Subcutaneous adipose tissue (tissue), 4 donors: ENCODE measurements around the gene XRCC4. TPM values are rescaled to one million over a fixed set of nuclear protein-coding genes. Genes with fewer than 3 reads are reported as not detected.

Experiments
- total RNA-seq, 4 donors: library from RNA; depleted of rRNA; stranded (reverse); fragments of >200 nt; gene quantifications; one replicate each; pipeline ENCODE4 v1.1.0, GENCODE V29; 2016
- TF ChIP-seq, protein P1 (sequence below): fragments of 450-650 bp; IDR thresholded peaks from one replicate; pipeline ENCODE4 v1.5.1; 2016; ENCODE audit warnings: low read depth, mild to moderate bottlenecking, control low read depth, antibody characterized with exemption, moderate library complexity

Gene XRCC4
- total RNA-seq, 4 donors from 2014 or later, result 6.6 to 18.1 (median 13.5) TPM

- TF ChIP-seq, protein P1, sequence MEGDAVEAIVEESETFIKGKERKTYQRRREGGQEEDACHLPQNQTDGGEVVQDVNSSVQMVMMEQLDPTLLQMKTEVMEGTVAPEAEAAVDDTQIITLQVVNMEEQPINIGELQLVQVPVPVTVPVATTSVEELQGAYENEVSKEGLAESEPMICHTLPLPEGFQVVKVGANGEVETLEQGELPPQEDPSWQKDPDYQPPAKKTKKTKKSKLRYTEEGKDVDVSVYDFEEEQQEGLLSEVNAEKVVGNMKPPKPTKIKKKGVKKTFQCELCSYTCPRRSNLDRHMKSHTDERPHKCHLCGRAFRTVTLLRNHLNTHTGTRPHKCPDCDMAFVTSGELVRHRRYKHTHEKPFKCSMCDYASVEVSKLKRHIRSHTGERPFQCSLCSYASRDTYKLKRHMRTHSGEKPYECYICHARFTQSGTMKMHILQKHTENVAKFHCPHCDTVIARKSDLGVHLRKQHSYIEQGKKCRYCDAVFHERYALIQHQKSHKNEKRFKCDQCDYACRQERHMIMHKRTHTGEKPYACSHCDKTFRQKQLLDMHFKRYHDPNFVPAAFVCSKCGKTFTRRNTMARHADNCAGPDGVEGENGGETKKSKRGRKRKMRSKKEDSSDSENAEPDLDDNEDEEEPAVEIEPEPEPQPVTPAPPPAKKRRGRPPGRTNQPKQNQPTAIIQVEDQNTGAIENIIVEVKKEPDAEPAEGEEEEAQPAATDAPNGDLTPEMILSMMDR, result no peak
These were observed 18.0 kb downstream of the XRCC4 start for GRCh38 chr5:83095163-83095956.

DNA sequence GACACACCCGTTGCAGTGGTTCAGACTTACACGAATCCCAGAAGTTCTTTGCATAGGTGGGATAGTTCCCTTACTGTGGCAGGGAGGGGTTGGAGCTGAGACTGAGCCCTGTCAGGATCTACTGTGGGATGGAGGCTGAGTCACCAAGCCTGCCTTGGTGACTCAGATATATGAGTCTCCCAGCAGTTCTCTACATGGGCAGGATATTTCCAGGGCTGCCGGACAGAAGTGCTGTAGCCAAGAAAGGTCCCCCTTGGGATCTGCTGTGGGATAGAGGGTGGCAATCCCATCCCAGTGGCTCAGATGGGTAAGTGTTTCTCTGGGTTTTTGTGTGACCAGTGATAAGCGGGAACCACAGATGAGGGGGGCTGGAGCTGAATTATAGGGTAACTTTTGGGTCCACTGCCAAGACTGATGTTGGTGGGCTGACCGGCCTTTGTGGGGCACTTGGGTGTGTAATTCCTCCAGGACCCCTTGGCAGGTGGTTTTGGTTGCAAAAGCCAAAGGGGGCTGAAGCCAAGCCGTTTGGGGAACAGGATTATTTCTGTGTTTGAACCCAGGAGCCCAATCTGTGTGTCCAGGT lies 18.7 kb downstream of the XRCC4 start:
- TF ChIP-seq, protein P1, result no peak

DNA sequence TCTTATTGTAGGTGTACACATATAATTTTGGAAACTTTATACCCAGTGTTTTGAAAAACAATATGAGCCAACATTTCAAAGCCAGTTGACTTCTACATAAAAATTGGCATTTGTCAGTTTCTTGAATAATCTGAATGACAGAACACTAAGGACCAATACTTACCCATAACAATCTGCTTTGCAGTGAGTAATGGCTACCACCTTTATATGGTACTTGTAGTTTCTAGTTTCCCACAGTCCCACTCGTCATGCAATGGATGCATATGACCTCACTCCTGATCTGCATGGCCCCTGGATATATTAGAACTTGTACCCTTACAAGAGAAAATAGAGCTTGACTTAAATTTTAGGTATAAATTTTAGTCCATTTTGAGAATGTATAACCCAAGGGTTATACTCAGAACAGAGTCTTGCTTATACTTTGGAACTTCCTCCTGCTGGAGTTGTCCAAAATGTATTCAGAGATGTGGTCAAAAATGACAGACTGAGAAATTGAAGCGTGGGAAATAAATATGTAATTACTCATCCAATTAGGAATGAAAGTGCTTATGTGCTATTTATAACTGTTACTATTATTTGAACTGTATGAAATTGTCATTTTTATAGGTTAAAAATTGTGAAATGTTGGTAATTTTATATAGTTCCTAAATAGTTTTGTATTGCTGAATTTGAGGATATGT lies 19.5 kb downstream of the XRCC4 start:
- TF ChIP-seq, protein P1, result no peak

DNA sequence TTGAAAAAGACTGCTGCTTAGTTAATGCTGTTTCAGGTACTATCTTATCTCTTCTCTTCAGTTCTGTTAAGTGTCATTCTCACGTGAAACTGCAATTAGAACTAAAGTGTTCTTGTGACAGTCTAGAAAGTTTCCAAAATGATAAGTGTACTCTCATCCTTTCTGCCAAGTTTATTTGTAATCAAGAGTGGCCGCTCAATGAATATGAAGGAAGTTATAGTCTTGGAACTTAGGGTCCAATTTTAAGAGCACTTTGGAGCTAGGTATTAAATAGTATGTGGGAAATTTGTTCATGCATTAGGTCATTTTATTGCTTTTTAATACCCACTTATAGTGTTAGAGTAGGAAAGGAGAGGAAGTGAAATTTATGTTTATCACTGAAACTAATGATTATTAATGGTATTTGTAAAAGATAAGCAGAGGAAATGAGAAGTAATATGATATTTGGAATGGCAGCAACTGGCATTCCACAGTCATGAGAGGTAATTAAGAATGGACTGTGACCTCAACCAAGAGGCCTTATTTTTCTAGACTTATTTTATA lies 20.4 kb downstream of the XRCC4 start:
- TF ChIP-seq, protein P1, result no peak

DNA sequence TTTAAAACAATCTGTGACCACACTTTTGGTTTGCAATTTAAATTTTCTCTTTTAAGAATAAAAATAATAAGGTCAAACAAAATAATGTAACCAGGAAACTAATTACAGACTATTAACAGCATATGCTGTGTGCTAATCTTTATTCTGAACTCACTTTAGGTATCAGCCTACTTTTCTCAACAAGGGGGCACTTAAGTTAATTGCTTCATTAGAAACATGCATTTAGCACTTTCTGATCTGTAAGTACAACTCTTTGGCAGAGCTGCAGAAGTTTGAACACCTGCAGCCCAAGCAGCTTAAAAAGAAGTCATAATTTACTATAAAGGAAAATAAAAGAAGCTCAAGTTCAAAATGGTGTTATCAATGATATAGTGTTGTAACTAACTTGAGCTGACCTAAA lies 21.7 kb downstream of the XRCC4 start:
- TF ChIP-seq, protein P1, result no peak

- TF ChIP-seq, protein P1, result no peak
These were observed 22.1 kb downstream of the XRCC4 start for GRCh38 chr5:83099445-83099844.

GRCh38 chr5:83101514-83101913 lies 24.2 kb downstream of the XRCC4 start:
- TF ChIP-seq, protein P1, result no peak
